ENCODE data around the gene GJB3.

- no peak for TF ChIP-seq CTCF (IDR thresholded peaks at IDR 0.05; ENCODE audit: insufficient read depth, low read length)
- no peak for TF ChIP-seq POLR2AphosphoS5 (IDR thresholded peaks at IDR 0.05; ENCODE audit: low read depth)
Measured at GRCh38 chr1:34800214-34800613, 19.2 kb downstream of the GJB3 start.

All from HL-60 (cell line).